ENCODE data around the gene CALM1. TPM values are rescaled to one million over a fixed set of nuclear protein-coding genes. Genes with fewer than 3 reads are reported as not detected.

CALM1 gene
- total RNA-seq, 1 donor from 2014 or later: 328 TPM

- no peak for TF ChIP-seq CTCF (IDR thresholded peaks at IDR 0.05; ENCODE audit: insufficient read depth, low read length, poor library complexity, severe bottlenecking)
- no peaks in the 10 kb centered on the region for H3K27me3 ChIP-seq (ENCODE audit: control insufficient read depth, insufficient read depth, low read length)
- H3K36me3 ChIP-seq (ENCODE audit: control insufficient read depth, insufficient read depth, low read length): peaks cover 6% of the 10 kb centered on the region
- DNase-seq (ENCODE audit: low read depth): no peak
- H3K4me3 ChIP-seq (ENCODE audit: low read depth, low read length): no peak overlapping the region
Observed at GRCh38 chr14:90402016-90402415, 5.2 kb downstream of the CALM1 start.

- TF ChIP-seq CTCF (IDR thresholded peaks at IDR 0.05; ENCODE audit: insufficient read depth, low read length, poor library complexity, severe bottlenecking): no peak
- DNase-seq (ENCODE audit: low read depth): no peak
- no peak overlapping the region for H3K4me3 ChIP-seq (ENCODE audit: low read depth, low read length)
- H3K36me3 ChIP-seq (ENCODE audit: control insufficient read depth, insufficient read depth, low read length): peaks cover 6% of the 10 kb centered on the region
- H3K27me3 ChIP-seq (ENCODE audit: control insufficient read depth, insufficient read depth, low read length): no peaks in the 10 kb centered on the region
Observed at GRCh38 chr14:90403065-90403464, 6.2 kb downstream of the CALM1 start.

GRCh38 chr14:90405101-90405500 is 8.3 kb downstream of the CALM1 start:
- H3K4me3 ChIP-seq (ENCODE audit: low read depth, low read length): no peak overlapping the region
- H3K36me3 ChIP-seq (ENCODE audit: control insufficient read depth, insufficient read depth, low read length): peaks cover 6% of the 10 kb centered on the region
- no peaks in the 10 kb centered on the region for H3K27me3 ChIP-seq (ENCODE audit: control insufficient read depth, insufficient read depth, low read length)
- DNase-seq (ENCODE audit: low read depth): no peak
- no peak for TF ChIP-seq CTCF (IDR thresholded peaks at IDR 0.05; ENCODE audit: insufficient read depth, low read length, poor library complexity, severe bottlenecking)

GRCh38 chr14:90405755-90406154 is 8.9 kb downstream of the CALM1 start:
- H3K4me3 ChIP-seq (ENCODE audit: low read depth, low read length): no peak overlapping the region
- TF ChIP-seq CTCF (IDR thresholded peaks at IDR 0.05; ENCODE audit: insufficient read depth, low read length, poor library complexity, severe bottlenecking): no peak
- no peaks in the 10 kb centered on the region for H3K27me3 ChIP-seq (ENCODE audit: control insufficient read depth, insufficient read depth, low read length)
- no peak for DNase-seq (ENCODE audit: low read depth)
- peaks cover 6% of the 10 kb centered on the region for H3K36me3 ChIP-seq (ENCODE audit: control insufficient read depth, insufficient read depth, low read length)

- Histone ChIP-seq H3K27me3 (ENCODE audit: control insufficient read depth, insufficient read depth, low read length) (no peaks in the 10 kb centered on the region), H3K36me3 (ENCODE audit: control insufficient read depth, insufficient read depth, low read length) (peaks cover 3% of the 10 kb centered on the region)
- no peak for TF ChIP-seq CTCF (IDR thresholded peaks at IDR 0.05; ENCODE audit: insufficient read depth, low read length, poor library complexity, severe bottlenecking)
Observed at GRCh38 chr14:90406384-90406798, 9.6 kb downstream of the CALM1 start.

GRCh38 chr14:90407230-90407629 is 10.4 kb downstream of the CALM1 start:
- no peak overlapping the region for H3K4me3 ChIP-seq (ENCODE audit: low read depth, low read length)
- H3K36me3 ChIP-seq (ENCODE audit: control insufficient read depth, insufficient read depth, low read length): peaks cover 3% of the 10 kb centered on the region
- no peak for DNase-seq (ENCODE audit: low read depth)
- no peak for TF ChIP-seq CTCF (IDR thresholded peaks at IDR 0.05; ENCODE audit: insufficient read depth, low read length, poor library complexity, severe bottlenecking)
- no peaks in the 10 kb centered on the region for H3K27me3 ChIP-seq (ENCODE audit: control insufficient read depth, insufficient read depth, low read length)

More at GRCh38 chr14:90406384-90406798, 9.6 kb downstream of the CALM1 start:
- DNase-seq (ENCODE audit: low read depth): no peak
- no peak overlapping the region for H3K4me3 ChIP-seq (ENCODE audit: low read depth, low read length)
